H9 (cell line): ENCODE data around the gene MRPL46. TPM values are rescaled to one million over a fixed set of nuclear protein-coding genes. Genes with fewer than 3 reads are reported as not detected.

Source experiments
- DNase-seq: peaks from one replicate; pipeline ENCODE4 v3.0.0-alpha.2; 2017
- H2AFZ ChIP-seq: one replicate; pipeline ENCODE4 v1.6.1; 2013; ENCODE audit warnings: mild to moderate bottlenecking, low read length, control low read depth, moderate library complexity
- H2AK5ac ChIP-seq: 2 replicates; pipeline ENCODE4 v1.6.1; 2013; ENCODE audit warnings: low read length, control low read depth, mixed read lengths; ENCODE audit not compliant: insufficient read length
- H2BK120ac ChIP-seq: one replicate; pipeline ENCODE4 v1.6.1; 2013; ENCODE audit warnings: low read depth, mild to moderate bottlenecking, low read length, control low read depth, inconsistent platforms; ENCODE audit not compliant: poor library complexity, severe bottlenecking
- H2BK12ac ChIP-seq: 2 replicates; pipeline ENCODE4 v1.6.1; 2013; ENCODE audit warnings: low read length, control low read depth, mixed read lengths, low read depth; ENCODE audit not compliant: insufficient read length
- H2BK15ac ChIP-seq: 2 replicates; pipeline ENCODE4 v1.6.1; 2013; ENCODE audit warnings: low read depth, low read length, control low read depth
- H2BK20ac ChIP-seq: one replicate; pipeline ENCODE4 v1.6.1; 2013; ENCODE audit warnings: low read depth, mild to moderate bottlenecking, low read length, control low read depth, inconsistent platforms; ENCODE audit not compliant: poor library complexity, severe bottlenecking
- H2BK5ac ChIP-seq: 2 replicates; pipeline ENCODE4 v1.6.1; 2013; ENCODE audit warnings: low read length, control low read depth, mixed read lengths; ENCODE audit not compliant: insufficient read length
- H3K14ac ChIP-seq: 2 replicates; pipeline ENCODE4 v1.6.1; 2013; ENCODE audit warnings: low read length, control low read depth; ENCODE audit not compliant: insufficient read depth
- H3K18ac ChIP-seq: 2 replicates; pipeline ENCODE4 v1.6.1; 2013; ENCODE audit warnings: low read depth, mild to moderate bottlenecking, mixed read lengths, low read length, control low read depth; ENCODE audit not compliant: insufficient read length
- H3K23ac ChIP-seq: 2 replicates; pipeline ENCODE4 v1.6.1; 2013; ENCODE audit warnings: low read length, control low read depth, mixed read lengths, low read depth; ENCODE audit not compliant: insufficient read length
- H3K23me2 ChIP-seq: 2 replicates; pipeline ENCODE4 v1.6.1; 2013; ENCODE audit warnings: low read depth, mild to moderate bottlenecking, mixed read lengths, low read length, control low read depth; ENCODE audit not compliant: insufficient read length, poor library complexity, severe bottlenecking
- H3K27ac ChIP-seq: 2 replicates; pipeline ENCODE4 v1.5.1; 2013; ENCODE audit warnings: low read length, control low read depth, mixed read lengths, low read depth; ENCODE audit not compliant: insufficient read length
- H3K27me3 ChIP-seq: 2 replicates; pipeline ENCODE4 v1.6.1; 2013; ENCODE audit warnings: low read length, control low read depth, inconsistent platforms; ENCODE audit not compliant: insufficient read depth
- H3K4ac ChIP-seq: 2 replicates; pipeline ENCODE4 v1.6.1; 2013; ENCODE audit warnings: low read depth, mild to moderate bottlenecking, control low read depth, inconsistent platforms, low read length, moderate library complexity
- H3K4me1 ChIP-seq: 2 replicates; pipeline ENCODE4 v1.6.1; 2013; ENCODE audit warnings: low read length, control low read depth, inconsistent platforms; ENCODE audit not compliant: insufficient read depth
- H3K4me2 ChIP-seq: 2 replicates; pipeline ENCODE4 v1.6.1; 2013; ENCODE audit warnings: low read length, control low read depth, mixed read lengths; ENCODE audit not compliant: insufficient read length, insufficient read depth
- H3K56ac ChIP-seq: 2 replicates; pipeline ENCODE4 v1.6.1; 2013; ENCODE audit warnings: low read depth, mild to moderate bottlenecking, mixed read lengths, low read length, control low read depth; ENCODE audit not compliant: insufficient read length
- H3K79me1 ChIP-seq: 2 replicates; pipeline ENCODE4 v1.6.1; 2013; ENCODE audit warnings: low read depth, mild to moderate bottlenecking, moderate library complexity, low read length, control low read depth, inconsistent platforms; ENCODE audit not compliant: insufficient read depth, poor library complexity, severe bottlenecking
- H3K79me2 ChIP-seq: 2 replicates; pipeline ENCODE4 v1.6.1; 2013; ENCODE audit warnings: low read length, control low read depth, inconsistent platforms; ENCODE audit not compliant: insufficient read depth
- H3K9ac ChIP-seq: 2 replicates; pipeline ENCODE4 v1.6.1; 2013; ENCODE audit warnings: low read length, control low read depth, mixed read lengths; ENCODE audit not compliant: insufficient read length; ENCODE audit errors: extremely low read depth
- H3K9me3 ChIP-seq: one replicate; pipeline ENCODE4 v1.6.1; 2013; ENCODE audit warnings: low read depth, low read length, inconsistent platforms; ENCODE audit not compliant: control insufficient read depth
- H3T11ph ChIP-seq: one replicate; pipeline ENCODE4 v1.6.1; 2013; ENCODE audit warnings: mild to moderate bottlenecking, low read length, control low read depth, inconsistent platforms
- H4K20me1 ChIP-seq: one replicate; pipeline ENCODE4 v1.6.1; 2013; ENCODE audit not compliant: control insufficient read depth, insufficient read length, insufficient read depth
- H4K5ac ChIP-seq: 2 replicates; pipeline ENCODE4 v1.6.1; 2013; ENCODE audit warnings: low read depth, mild to moderate bottlenecking, mixed read lengths, low read length, control low read depth; ENCODE audit not compliant: insufficient read length
- H4K8ac ChIP-seq: replicated peaks from 2 replicates; pipeline ENCODE4 v1.6.1; 2013; ENCODE audit warnings: low read length, control low read depth, mixed read lengths, low read depth; ENCODE audit not compliant: insufficient read length
- H4K91ac ChIP-seq: 2 replicates; pipeline ENCODE4 v1.6.1; 2013; ENCODE audit warnings: low read depth, mild to moderate bottlenecking, moderate library complexity, mixed read lengths, low read length, control low read depth; ENCODE audit not compliant: insufficient read length
- H3K27ac Mint-ChIP-seq, 3 experiments: 2 replicates in 2 of 3; 3 replicates in 1 of 3; pipeline ENCODE4 v1.8.0; 2020 to 2021; ENCODE audit warnings: mixed read lengths in 3 of 3, mild to moderate bottlenecking in 1 of 3, moderate library complexity in 1 of 3
- H3K27me3 Mint-ChIP-seq: 2 replicates; pipeline ENCODE4 v1.8.0; 2021; ENCODE audit warnings: low read depth, mild to moderate bottlenecking, moderate library complexity, mixed read lengths
- H3K36me3 Mint-ChIP-seq, 3 experiments: 2 replicates in 2 of 3; 3 replicates in 1 of 3; pipeline ENCODE4 v1.8.0; 2020 to 2021; ENCODE audit warnings: low read depth in 3 of 3, mixed read lengths in 3 of 3; ENCODE audit not compliant: insufficient read depth in 1 of 3
- H3K4me1 Mint-ChIP-seq, 2 experiments: 2 replicates each; pipeline ENCODE4 v1.8.0; 2020; ENCODE audit warnings: mixed read lengths in 2 of 2
- H3K4me3 Mint-ChIP-seq, 2 experiments: 2 replicates in 1 of 2; 3 replicates in 1 of 2; pipeline ENCODE4 v1.8.0; 2020 to 2021; ENCODE audit warnings: mild to moderate bottlenecking in 2 of 2, mixed read lengths in 2 of 2, moderate library complexity in 1 of 2
- H3K9me3 Mint-ChIP-seq, 2 experiments: 2 replicates in 1 of 2; 3 replicates in 1 of 2; pipeline ENCODE4 v1.8.0; 2020; ENCODE audit warnings: mild to moderate bottlenecking in 2 of 2, mixed read lengths in 2 of 2, moderate library complexity in 1 of 2
- CTCF ChIP-seq: fragments of 200-600 bp; sonication (generic); conservative IDR thresholded peaks from 3 replicates; pipeline ENCODE4 v1.8.0; 2021; ENCODE audit warnings: antibody characterized with exemption, mild to moderate bottlenecking
- WGBS: extraction: QIAGEN DNeasy Blood & Tissue Kit; methylation state at CpG from one replicate; pipeline ENCODE4 v1.1.7; 2013; ENCODE audit warnings: missing lambda C conversion rate, low lambda C conversion rate, mixed read lengths; ENCODE audit not compliant: insufficient read length; ENCODE audit errors: extremely low coverage; 5-methylcytosine and 5-hydroxymethylcytosine counted together
- total RNA-seq: library from RNA; stranded (reverse); gene quantifications from 2 replicates; pipeline ENCODE4 v1.2.1, GENCODE V29; 2021

Gene MRPL46
- total RNA-seq, 1 experiment from 2014 or later = 29.3 TPM

- H3K27me3 Mint-ChIP-seq = peaks cover 12% of the 10 kb centered on the region
- Histone ChIP-seq H3K9me3 (no peaks in the 10 kb centered on the region), H4K91ac (no peak overlapping the region), H4K20me1 (no peaks in the 10 kb centered on the region), H3K23me2 (no peaks in the 10 kb centered on the region), H2BK12ac (no peak overlapping the region), H3K4ac (no peak overlapping the region), H3K79me1 (no peaks in the 10 kb centered on the region), H3K4me1 (no peaks in the 10 kb centered on the region), H3K27me3 (no peaks in the 10 kb centered on the region), H2BK20ac (no peak overlapping the region), H2AFZ (no peak overlapping the region), H3K23ac (no peak overlapping the region), H3K4me2 (no peak overlapping the region), H2AK5ac (no peak overlapping the region), H3K18ac (no peak overlapping the region), H3K56ac (no peak overlapping the region), H3K14ac (no peak overlapping the region), H3K27ac (no peak overlapping the region), H4K5ac (no peak overlapping the region), H2BK15ac (no peak overlapping the region), H2BK120ac (no peak overlapping the region), H3K9ac (no peak overlapping the region), H3K79me2 (no peaks in the 10 kb centered on the region), H2BK5ac (no peak overlapping the region), H3T11ph (no peak overlapping the region), H4K8ac (no peak overlapping the region)
- DNase-seq = peak; percentile 85
- H3K9me3 Mint-ChIP-seq = no peaks in the 10 kb centered on the region; a peak in 1 of 5 replicates
- peaks cover 6 to 8% of the 10 kb centered on the region in 2 experiments; a peak in 3 of 4 replicates for H3K4me1 Mint-ChIP-seq
- no CpG with 5 or more reads among the region's 9 CpGs for WGBS
- no peak overlapping the region for H3K27ac Mint-ChIP-seq
- H3K4me3 Mint-ChIP-seq = no peak overlapping the region
- peak; percentile 83 for TF ChIP-seq CTCF
- peaks cover 5 to 10% (median 9%) of the 10 kb centered on the region in 3 experiments; a peak in 6 of 7 replicates for H3K36me3 Mint-ChIP-seq
These were observed 12.0 kb downstream of the MRPL46 start for GRCh38 chr15:88454867-88455810.
